AG04449 (cell line): Measurements from ENCODE around the gene SPAAR.

Experiments used
- CTCF ChIA-PET: fragments of 350-600 bp; formaldehyde crosslinking; extraction: SDS; loops from one replicate; lab custom pipeline; 2021; ENCODE audit warnings: antibody characterized with exemption; lab: Yijun Ruan, JAX
- POLR2A ChIA-PET: fragments of 400-600, 350-600 bp; formaldehyde crosslinking; extraction: SDS; loops from one replicate; lab custom pipeline; 2020; ENCODE audit warnings: antibody characterized with exemption, inconsistent platforms; lab: Yijun Ruan, JAX
- DNase-seq: peaks from one replicate; pipeline ENCODE4 v3.0.0-alpha.2; 2010; ENCODE audit warnings: low read depth, low spot score
- H3K4me3 ChIP-seq: 2 replicates; pipeline ENCODE4 v1.5.1; 2011; ENCODE audit warnings: low read depth, mild to moderate bottlenecking, control low read depth, low read length
- CTCF ChIP-seq: IDR thresholded peaks from one replicate; pipeline ENCODE4 v1.5.1; 2011; ENCODE audit warnings: mild to moderate bottlenecking, moderate library complexity, low read length, control low read depth, inconsistent platforms; ENCODE audit not compliant: insufficient read depth; ENCODE audit errors: missing control alignments

SPAAR gene

GRCh38 chr9:35915681-35916294 is 6.5 kb downstream of the SPAAR start:
- ChIA-PET POLR2A (no interaction called here), CTCF (no interaction called here)
- H3K4me3 ChIP-seq: no peak overlapping the region
- no peak for DNase-seq
- TF ChIP-seq CTCF: no peak

- CTCF ChIA-PET: interaction anchor here (0.8 to 2.0 kb wide), 3 partner anchors 14 to 38 kb away, joined by 3 to 5 read pairs (median 3); no protein-coding TSS in a partner anchor
- no peak for DNase-seq
- POLR2A ChIA-PET: interaction anchor here (0.6 kb wide), 1 partner anchor 96 kb away, joined by 3 read pairs; no protein-coding TSS in a partner anchor
- no peak for TF ChIP-seq CTCF
- no peak overlapping the region for H3K4me3 ChIP-seq
Measured at GRCh38 chr9:35917261-35917660, 8.0 kb downstream of the SPAAR start.

GRCh38 chr9:35918780-35919179 is 9.5 kb downstream of the SPAAR start:
- ChIA-PET POLR2A (no interaction called here), CTCF (interaction anchor here (1.1 to 9.2 kb wide), 6 partner anchors 9 to 36 kb away, joined by 3 to 137 read pairs (median 4); partner anchors contain the start of genes HRCT1 and SPAAR)
- no peak for TF ChIP-seq CTCF
- no peak overlapping the region for H3K4me3 ChIP-seq
- no peak for DNase-seq

GRCh38 chr9:35919212-35920008 is 10.1 kb downstream of the SPAAR start:
- DNase-seq: no peak
- CTCF ChIA-PET: interaction anchor here (1.5 to 9.2 kb wide), 4 partner anchors 9 to 35 kb away, joined by 3 to 137 read pairs (median 8); partner anchors contain the start of genes HRCT1 and SPAAR
- no peak for TF ChIP-seq CTCF
- POLR2A ChIA-PET: interaction anchor here (2.5 kb wide), 1 partner anchor 13 kb away, joined by 13 read pairs; the partner anchor contains the start of gene HRCT1
- no peak overlapping the region for H3K4me3 ChIP-seq

GRCh38 chr9:35920051-35920620 is 10.8 kb downstream of the SPAAR start:
- ChIA-PET POLR2A (interaction anchor here (2.5 kb wide), 1 partner anchor 13 kb away, joined by 13 read pairs; the partner anchor contains the start of gene HRCT1), CTCF (interaction anchor here (1.5 to 9.2 kb wide), 3 partner anchors 12 to 35 kb away, joined by 5 to 137 read pairs (median 12); partner anchors contain the start of genes HRCT1 and SPAAR)
- TF ChIP-seq CTCF: no peak

GRCh38 chr9:35923598-35923926 is 14.3 kb downstream of the SPAAR start:
- no peak for TF ChIP-seq CTCF
- POLR2A ChIA-PET: interaction anchor here (0.6 to 1.9 kb wide), 4 partner anchors 12 to 113 kb away, joined by 4 to 16 read pairs (median 10); partner anchors contain the start of genes HRCT1 and RECK
- no peak for DNase-seq
- CTCF ChIA-PET: interaction anchor here (1.4 to 9.2 kb wide), 6 partner anchors 10 to 133 kb away, joined by 5 to 137 read pairs (median 7); partner anchors contain the start of genes HRCT1 and SPAAR
- H3K4me3 ChIP-seq: no peak overlapping the region

More at GRCh38 chr9:35920051-35920620, 10.8 kb downstream of the SPAAR start:
- no peak for DNase-seq
- H3K4me3 ChIP-seq: no peak overlapping the region
